C4-2B (cell line): Measurements from ENCODE around the gene APCDD1L.

Source experiments
- ZFX ChIP-seq: fragments of 450-650 bp; IDR thresholded peaks from 2 replicates; pipeline ENCODE4 v1.6.1; 2017
- TF ChIP-seq, protein P1 (sequence below): fragments of 450-650 bp; conservative IDR thresholded peaks from 2 replicates; pipeline ENCODE4 v1.5.1; 2017; ENCODE audit warnings: mild to moderate bottlenecking

DNA sequence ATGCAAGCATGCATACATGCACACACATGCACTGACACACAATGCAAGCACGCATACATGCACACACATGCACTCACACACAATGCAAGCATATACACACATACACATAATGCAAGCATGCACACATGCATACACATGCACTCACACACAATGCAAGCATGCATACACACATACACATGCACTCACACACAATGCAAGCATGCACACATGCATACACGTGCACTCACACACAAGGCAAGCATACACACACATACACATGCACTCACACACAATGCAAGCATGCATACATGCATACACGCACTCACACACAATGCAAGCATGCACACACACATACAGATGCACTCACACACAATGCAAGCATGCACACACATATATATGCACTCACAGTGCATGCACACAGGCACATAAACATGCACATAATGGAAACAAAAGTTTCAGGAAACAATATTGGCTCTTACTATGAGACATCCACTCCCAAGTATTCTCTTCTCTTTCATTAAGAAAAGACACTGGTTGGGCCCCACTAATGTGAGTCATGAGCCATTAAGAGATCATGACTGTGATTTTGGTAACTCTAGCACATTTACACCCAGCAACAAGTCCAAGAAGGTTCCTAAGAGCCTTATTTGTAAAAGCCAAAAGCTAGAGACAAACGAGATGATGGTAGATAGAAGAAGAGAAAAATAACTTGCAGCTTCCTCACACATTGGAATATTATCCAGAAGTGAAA lies 22.2 kb downstream of the APCDD1L start:
- TF ChIP-seq, protein P1, sequence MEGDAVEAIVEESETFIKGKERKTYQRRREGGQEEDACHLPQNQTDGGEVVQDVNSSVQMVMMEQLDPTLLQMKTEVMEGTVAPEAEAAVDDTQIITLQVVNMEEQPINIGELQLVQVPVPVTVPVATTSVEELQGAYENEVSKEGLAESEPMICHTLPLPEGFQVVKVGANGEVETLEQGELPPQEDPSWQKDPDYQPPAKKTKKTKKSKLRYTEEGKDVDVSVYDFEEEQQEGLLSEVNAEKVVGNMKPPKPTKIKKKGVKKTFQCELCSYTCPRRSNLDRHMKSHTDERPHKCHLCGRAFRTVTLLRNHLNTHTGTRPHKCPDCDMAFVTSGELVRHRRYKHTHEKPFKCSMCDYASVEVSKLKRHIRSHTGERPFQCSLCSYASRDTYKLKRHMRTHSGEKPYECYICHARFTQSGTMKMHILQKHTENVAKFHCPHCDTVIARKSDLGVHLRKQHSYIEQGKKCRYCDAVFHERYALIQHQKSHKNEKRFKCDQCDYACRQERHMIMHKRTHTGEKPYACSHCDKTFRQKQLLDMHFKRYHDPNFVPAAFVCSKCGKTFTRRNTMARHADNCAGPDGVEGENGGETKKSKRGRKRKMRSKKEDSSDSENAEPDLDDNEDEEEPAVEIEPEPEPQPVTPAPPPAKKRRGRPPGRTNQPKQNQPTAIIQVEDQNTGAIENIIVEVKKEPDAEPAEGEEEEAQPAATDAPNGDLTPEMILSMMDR, result no peak
- no peak for TF ChIP-seq ZFX
